Esophagus muscularis mucosa (tissue), 3 donors: ENCODE measurements around the gene LEAP2.

Source experiments
- CTCF ChIP-seq, 3 experiments: fragments of 200-600 bp in 2 of 3; fragments of 450-650 bp in 1 of 3; sonication (generic) in 2 of 3; IDR thresholded peaks; one replicate each; pipeline ENCODE4 v1.5.1; 2017 to 2019; ENCODE audit warnings: antibody characterized with exemption in 3 of 3, mild to moderate bottlenecking in 2 of 3, moderate library complexity in 1 of 3
- POLR2A ChIP-seq: fragments of 450-650 bp; IDR thresholded peaks from one replicate; pipeline ENCODE4 v1.6.1; 2017; ENCODE audit warnings: antibody characterized with exemption, moderate library complexity, mild to moderate bottlenecking, low read depth
- POLR2AphosphoS5 ChIP-seq, 2 donors: sonication (generic); formaldehyde crosslinking; IDR thresholded peaks; one replicate each; pipeline ENCODE4 v1.6.1; 2017; ENCODE audit warnings: antibody characterized with exemption in 2 of 2

GRCh38 chr5:132886064-132886823 lies 12.8 kb downstream of the LEAP2 start:
- TF ChIP-seq CTCF (IDR thresholded peaks at IDR 0.05) (no peak), POLR2A (no peak), POLR2AphosphoS5 (IDR thresholded peaks at IDR 0.05) (no peak)
